ENCODE data around the gene IL11.

IL11 gene

DNA sequence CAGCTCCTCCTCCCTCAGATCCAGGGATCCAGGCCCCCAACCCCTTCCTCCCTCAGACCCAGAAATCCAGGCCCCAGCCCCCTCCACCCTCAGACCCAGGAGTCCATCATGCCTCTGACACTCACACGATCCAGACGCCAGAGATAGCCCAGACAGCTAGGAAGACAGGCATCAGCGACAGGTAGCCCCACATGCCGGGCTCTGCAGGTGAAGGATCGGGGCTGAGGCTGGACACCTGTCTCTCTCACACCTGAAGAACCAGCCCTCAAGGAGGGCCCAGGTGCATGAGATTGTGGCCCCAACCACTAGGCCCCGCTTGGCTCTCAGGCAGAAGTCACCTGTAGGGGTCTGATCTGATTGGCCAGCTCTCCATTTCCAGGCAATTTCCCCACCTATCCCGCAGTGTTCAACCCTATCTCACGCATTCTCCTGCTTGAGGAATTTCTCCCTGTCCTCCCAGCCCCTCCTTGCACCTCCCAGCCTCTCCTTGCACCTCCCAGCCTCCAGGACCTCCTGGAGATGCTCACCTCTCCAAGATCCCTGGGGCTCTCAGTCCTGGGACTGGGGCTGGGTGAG is 49.3 kb downstream of the IL11 start:
- no peak for DNase-seq (ENCODE audit: low read depth)
- no peak overlapping the region for H3K4me3 ChIP-seq (ENCODE audit: low read depth, low read length)
- TF ChIP-seq, protein P1, sequence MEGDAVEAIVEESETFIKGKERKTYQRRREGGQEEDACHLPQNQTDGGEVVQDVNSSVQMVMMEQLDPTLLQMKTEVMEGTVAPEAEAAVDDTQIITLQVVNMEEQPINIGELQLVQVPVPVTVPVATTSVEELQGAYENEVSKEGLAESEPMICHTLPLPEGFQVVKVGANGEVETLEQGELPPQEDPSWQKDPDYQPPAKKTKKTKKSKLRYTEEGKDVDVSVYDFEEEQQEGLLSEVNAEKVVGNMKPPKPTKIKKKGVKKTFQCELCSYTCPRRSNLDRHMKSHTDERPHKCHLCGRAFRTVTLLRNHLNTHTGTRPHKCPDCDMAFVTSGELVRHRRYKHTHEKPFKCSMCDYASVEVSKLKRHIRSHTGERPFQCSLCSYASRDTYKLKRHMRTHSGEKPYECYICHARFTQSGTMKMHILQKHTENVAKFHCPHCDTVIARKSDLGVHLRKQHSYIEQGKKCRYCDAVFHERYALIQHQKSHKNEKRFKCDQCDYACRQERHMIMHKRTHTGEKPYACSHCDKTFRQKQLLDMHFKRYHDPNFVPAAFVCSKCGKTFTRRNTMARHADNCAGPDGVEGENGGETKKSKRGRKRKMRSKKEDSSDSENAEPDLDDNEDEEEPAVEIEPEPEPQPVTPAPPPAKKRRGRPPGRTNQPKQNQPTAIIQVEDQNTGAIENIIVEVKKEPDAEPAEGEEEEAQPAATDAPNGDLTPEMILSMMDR (IDR thresholded peaks at IDR 0.05; ENCODE audit: insufficient read depth, low read depth, low read length, missing control alignments) = no peak

DNA sequence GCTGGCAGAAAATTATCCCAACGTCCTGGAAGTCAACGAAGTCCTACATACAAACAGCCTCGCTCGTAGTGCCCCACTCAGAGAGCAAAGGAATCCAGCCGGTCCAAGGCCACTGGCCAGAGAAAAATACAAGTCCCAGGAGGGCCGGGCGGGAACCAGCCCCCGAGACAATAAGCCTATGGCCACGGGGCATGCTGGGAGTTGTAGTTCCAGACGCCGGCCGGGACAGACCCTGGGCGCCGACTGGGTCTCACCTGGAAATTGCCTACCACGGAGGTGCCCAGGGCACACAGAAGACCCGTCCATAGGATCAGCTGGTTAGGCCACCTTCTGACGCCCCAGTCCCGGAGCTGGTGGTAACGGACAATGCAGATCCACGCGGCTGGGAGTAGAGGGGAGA is 50.5 kb downstream of the IL11 start:
- no peak overlapping the region for H3K4me3 ChIP-seq (ENCODE audit: low read depth, low read length)
- DNase-seq (ENCODE audit: low read depth) = no peak
- TF ChIP-seq, protein P1 (IDR thresholded peaks at IDR 0.05; ENCODE audit: insufficient read depth, low read depth, low read length, missing control alignments) = no peak

DNA sequence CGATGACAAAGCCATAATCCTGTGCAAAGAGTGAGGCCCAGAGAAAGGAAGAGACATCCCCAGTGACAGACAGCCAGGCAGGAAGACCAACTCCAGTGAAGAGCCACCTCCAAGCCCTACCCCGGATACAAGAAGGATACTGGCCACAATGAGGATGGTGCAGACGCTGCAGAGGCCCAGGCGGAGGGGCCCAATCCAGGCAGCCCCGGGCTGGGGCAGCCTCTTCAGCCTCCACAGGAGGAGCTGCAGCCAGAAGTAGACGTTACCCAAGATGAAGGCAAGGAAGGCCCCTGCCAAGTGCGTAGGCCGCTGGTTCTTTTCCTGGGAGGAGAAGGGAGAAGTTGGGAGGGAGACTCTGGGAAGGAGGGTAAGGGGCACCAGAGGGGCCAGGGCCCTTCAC is 53.6 kb downstream of the IL11 start:
- TF ChIP-seq, protein P1 (IDR thresholded peaks at IDR 0.05; ENCODE audit: insufficient read depth, low read depth, low read length, missing control alignments) = no peak
- DNase-seq (ENCODE audit: low read depth) = no peak
- H3K4me3 ChIP-seq (ENCODE audit: low read depth, low read length) = no peak overlapping the region

DNA sequence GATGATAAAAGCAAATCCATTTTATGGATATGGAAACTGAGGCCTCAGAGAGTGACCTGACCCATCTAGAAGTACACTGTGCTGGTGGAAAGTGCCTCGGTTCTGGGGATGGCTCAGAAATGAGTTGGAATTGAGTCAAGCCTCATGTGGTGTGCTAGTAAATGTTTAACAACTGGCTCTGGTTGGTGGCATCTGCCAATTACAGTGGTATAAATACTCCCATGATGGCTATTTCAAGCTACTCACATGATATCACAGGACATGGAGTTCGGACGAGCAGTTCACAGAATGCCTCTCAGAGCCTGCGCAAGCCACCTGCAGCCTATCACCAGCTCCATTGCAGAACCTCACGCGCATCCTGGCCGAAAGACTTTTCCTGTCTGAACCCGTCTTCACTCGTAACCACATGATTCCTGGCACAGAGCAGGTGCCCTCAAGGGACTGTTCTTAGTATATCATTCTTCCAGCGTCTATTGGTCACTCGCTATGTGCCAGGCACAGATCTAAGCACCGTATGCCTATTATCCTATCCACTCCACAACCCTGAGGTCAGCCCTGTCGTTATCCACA is 54.2 kb downstream of the IL11 start:
- DNase-seq (ENCODE audit: low read depth) = no peak
- TF ChIP-seq, protein P1 (IDR thresholded peaks at IDR 0.05; ENCODE audit: insufficient read depth, low read depth, low read length, missing control alignments) = no peak
- H3K4me3 ChIP-seq (ENCODE audit: low read depth, low read length) = no peak overlapping the region

DNA sequence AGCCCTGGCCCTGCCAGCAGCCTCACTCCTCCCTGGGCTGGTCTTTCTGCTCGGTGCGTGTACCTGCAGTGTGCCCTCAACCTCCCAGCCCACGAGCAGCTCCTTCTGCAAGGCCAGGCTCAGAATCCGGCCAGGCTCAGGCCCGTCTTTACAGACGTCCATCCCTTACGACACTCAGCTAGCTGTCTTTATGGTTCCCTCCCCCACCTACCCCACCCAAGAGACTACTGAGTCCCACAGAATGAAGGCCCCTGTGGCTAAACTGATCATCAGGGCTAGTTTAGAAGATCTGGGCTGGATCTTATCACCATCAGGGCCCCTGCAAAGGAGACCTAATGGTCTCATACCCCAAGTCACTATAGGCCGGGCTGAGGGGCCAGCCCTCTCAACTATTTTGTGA is 55.9 kb downstream of the IL11 start:
- no peak for DNase-seq (ENCODE audit: low read depth)
- no peak overlapping the region for H3K4me3 ChIP-seq (ENCODE audit: low read depth, low read length)
- TF ChIP-seq, protein P1 (IDR thresholded peaks at IDR 0.05; ENCODE audit: insufficient read depth, low read depth, low read length, missing control alignments) = no peak

Data from GM12865 (cell line).